Liver (tissue), 9 donors: ENCODE measurements around the gene LDAH. TPM values are rescaled to one million over a fixed set of nuclear protein-coding genes. Genes with fewer than 3 reads are reported as not detected.
A peak's percentile ranks its signal among the peaks of the same experiment; 100 is the strongest.

Source experiments
- DNase-seq: peaks from one replicate; pipeline ENCODE4 v3.0.0-alpha.2; 2017; ENCODE audit warnings: low spot score
- H3K27ac ChIP-seq, 2 donors: one replicate each; pipeline ENCODE4 v1.7.0; 2013; ENCODE audit warnings: inconsistent platforms in 2 of 2, low read length in 2 of 2, control low read depth in 1 of 2, low read depth in 1 of 2, mild to moderate bottlenecking in 1 of 2
- H3K27me3 ChIP-seq, 4 donors: one replicate each; pipeline versions ENCODE4 v1.6.1 to v1.7.0; 2013; ENCODE audit warnings: low read length in 3 of 4, inconsistent platforms in 1 of 4, mild to moderate bottlenecking in 1 of 4, moderate library complexity in 1 of 4; ENCODE audit not compliant: control insufficient read depth in 4 of 4, insufficient read depth in 4 of 4
- H3K36me3 ChIP-seq, 4 donors: one replicate each; pipeline versions ENCODE4 v1.6.1 to v1.7.0; 2013; ENCODE audit warnings: low read length in 3 of 4, mild to moderate bottlenecking in 3 of 4, low read depth in 1 of 4, moderate library complexity in 1 of 4; ENCODE audit not compliant: control insufficient read depth in 4 of 4, insufficient read depth in 3 of 4
- H3K4me1 ChIP-seq, 4 donors: one replicate each; pipeline versions ENCODE4 v1.6.1 to v1.7.0; 2013; ENCODE audit warnings: low read length in 3 of 4, mild to moderate bottlenecking in 3 of 4, moderate library complexity in 1 of 4; ENCODE audit not compliant: control insufficient read depth in 4 of 4, insufficient read depth in 4 of 4
- H3K4me3 ChIP-seq, 3 donors: one replicate each; pipeline versions ENCODE4 v1.6.1 to v1.7.0; 2013; ENCODE audit warnings: low read length in 3 of 3, control low read depth in 1 of 3, low read depth in 1 of 3, mild to moderate bottlenecking in 1 of 3
- H3K9ac ChIP-seq, 2 donors: one replicate each; pipeline ENCODE4 v1.7.0; 2013; ENCODE audit warnings: low read length in 2 of 2, mild to moderate bottlenecking in 2 of 2, moderate library complexity in 2 of 2, control low read depth in 1 of 2, low read depth in 1 of 2
- H3K9me3 ChIP-seq, 4 donors: one replicate each; pipeline versions ENCODE4 v1.6.1 to v1.7.0; 2013; ENCODE audit warnings: low read length in 3 of 4; ENCODE audit not compliant: control insufficient read depth in 4 of 4
- EGR1 ChIP-seq, 2 donors: IDR thresholded peaks; 2 replicates each; pipeline ENCODE4 v1.6.1; 2016 to 2018; ENCODE audit warnings: antibody characterized with exemption in 2 of 2, low read depth in 2 of 2
- FOXA1 ChIP-seq: IDR thresholded peaks from 2 replicates; pipeline ENCODE4 v1.6.1; 2016; ENCODE audit warnings: antibody characterized with exemption
- FOXA2 ChIP-seq: IDR thresholded peaks from 2 replicates; pipeline ENCODE4 v1.6.1; 2016; ENCODE audit warnings: antibody characterized with exemption
- HNF4A ChIP-seq, 2 donors: conservative IDR thresholded peaks; 2 replicates each; pipeline ENCODE4 v1.6.1; 2016; ENCODE audit warnings: antibody characterized with exemption in 2 of 2, mild to moderate bottlenecking in 2 of 2
- HNF4G ChIP-seq: IDR thresholded peaks from 2 replicates; pipeline ENCODE4 v1.6.1; 2016; ENCODE audit warnings: antibody characterized with exemption
- JUND ChIP-seq, 2 donors: IDR thresholded peaks; 2 replicates each; pipeline ENCODE4 v1.6.1; 2016; ENCODE audit warnings: antibody characterized with exemption in 2 of 2
- RXRA ChIP-seq, 2 donors: IDR thresholded peaks; 2 replicates each; pipeline ENCODE4 v1.6.1; 2017 to 2018; ENCODE audit warnings: antibody characterized with exemption in 2 of 2, mild to moderate bottlenecking in 1 of 2
- SP1 ChIP-seq: IDR thresholded peaks from 2 replicates; pipeline ENCODE4 v1.6.1; 2018; ENCODE audit warnings: antibody characterized with exemption, mild to moderate bottlenecking
- TAF1 ChIP-seq: conservative IDR thresholded peaks from 2 replicates; pipeline ENCODE4 v1.6.1; 2016; ENCODE audit warnings: antibody characterized with exemption, mild to moderate bottlenecking
- YY1 ChIP-seq: IDR thresholded peaks from 2 replicates; pipeline ENCODE4 v1.6.1; 2016; ENCODE audit warnings: antibody characterized with exemption, mild to moderate bottlenecking
- WGBS: extraction: QIAGEN DNeasy Blood & Tissue Kit; methylation state at CpG from one replicate; pipeline ENCODE4 v1.1.7; 2013; 5-methylcytosine and 5-hydroxymethylcytosine counted together
- polyA plus RNA-seq, 2 donors: library from polyadenylated mRNA; stranded (reverse) in 1 of 2; unstranded in 1 of 2; fragments of 200-250 nt in 1 of 2; fragments of >200 nt in 1 of 2; fragmentation: Nextera tagmentation in 1 of 2; extraction: Ambion mirVana in 1 of 2; gene quantifications; one replicate each; pipeline versions ENCODE4 v1.2.1 to v1.2.3, GENCODE V29; 2013 to 2015
- total RNA-seq, 2 donors: library from RNA; depleted of rRNA; stranded (reverse); fragments of >200 nt; gene quantifications; one replicate each; pipeline ENCODE4 v1.2.3, GENCODE V29; 2014
- TF ChIP-seq, protein P1 (sequence below): fragments of 150-350 bp; IDR thresholded peaks from 2 replicates; pipeline ENCODE4 v1.5.1; 2017; ENCODE audit warnings: improper control_type of control experiment, low read depth, low read length; ENCODE audit not compliant: missing input control
- TF ChIP-seq, protein P2 (sequence below): IDR thresholded peaks from 2 replicates; pipeline ENCODE4 v1.6.1; 2016; ENCODE audit warnings: antibody characterized with exemption
- TF ChIP-seq, protein P3 (sequence below): IDR thresholded peaks from 2 replicates; pipeline ENCODE4 v1.6.1; 2016; ENCODE audit warnings: antibody characterized with exemption
- TF ChIP-seq, protein P4 (sequence below): IDR thresholded peaks from 2 replicates; pipeline ENCODE4 v1.6.1; 2016; ENCODE audit warnings: antibody characterized with exemption
- donor health status: healthy.
- donor health status: healthy.
- donor health status: healthy.
- donor health status: healthy.
- donor health status: healthy.

LDAH gene
- total and polyA plus RNA-seq, 4 donors, result 5.8 to 17.7 (median 9.7) TPM

DNA sequence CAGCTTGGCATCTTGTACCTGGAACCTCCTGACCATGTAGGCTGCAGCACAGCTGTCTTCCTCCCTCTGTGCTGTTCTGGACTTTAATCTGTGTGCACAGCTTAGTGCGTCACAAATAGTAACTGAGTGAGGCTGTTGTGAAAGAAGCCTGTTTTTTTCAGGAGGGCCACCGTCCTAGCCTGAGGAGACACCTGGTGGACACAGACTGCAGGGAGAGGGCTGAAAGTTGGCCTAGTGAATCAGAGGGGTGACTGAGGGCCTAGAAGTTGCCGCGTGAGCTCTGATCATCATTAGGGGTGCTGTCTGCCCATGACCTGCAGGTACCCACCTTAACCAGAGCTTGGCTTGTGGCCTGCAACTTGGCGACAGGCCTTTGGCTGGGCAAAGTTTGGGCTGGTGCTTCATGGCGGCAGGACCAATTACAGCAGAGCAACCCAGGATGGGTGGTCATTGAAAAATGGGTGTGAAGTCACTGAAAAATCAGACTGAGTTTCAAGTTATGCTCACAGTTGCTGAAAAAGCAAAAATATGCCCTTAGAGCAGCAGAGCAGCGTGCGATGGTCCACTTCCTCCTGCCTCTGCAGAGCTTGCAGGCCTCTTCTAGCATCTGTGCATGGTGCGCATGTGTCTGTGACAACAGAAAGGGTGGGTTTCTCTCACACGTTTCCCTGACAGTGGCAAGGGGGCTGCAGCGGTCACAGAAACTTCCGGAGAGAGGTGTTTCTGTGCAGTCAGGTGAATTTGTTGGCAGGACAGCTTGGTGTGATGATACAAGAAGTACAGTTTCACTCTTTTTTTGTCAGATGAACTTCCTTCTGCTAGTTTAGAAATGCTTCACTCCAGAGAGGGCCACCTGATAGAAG lies 146.3 kb downstream of the LDAH start (continued):
- TF ChIP-seq, protein P1, sequence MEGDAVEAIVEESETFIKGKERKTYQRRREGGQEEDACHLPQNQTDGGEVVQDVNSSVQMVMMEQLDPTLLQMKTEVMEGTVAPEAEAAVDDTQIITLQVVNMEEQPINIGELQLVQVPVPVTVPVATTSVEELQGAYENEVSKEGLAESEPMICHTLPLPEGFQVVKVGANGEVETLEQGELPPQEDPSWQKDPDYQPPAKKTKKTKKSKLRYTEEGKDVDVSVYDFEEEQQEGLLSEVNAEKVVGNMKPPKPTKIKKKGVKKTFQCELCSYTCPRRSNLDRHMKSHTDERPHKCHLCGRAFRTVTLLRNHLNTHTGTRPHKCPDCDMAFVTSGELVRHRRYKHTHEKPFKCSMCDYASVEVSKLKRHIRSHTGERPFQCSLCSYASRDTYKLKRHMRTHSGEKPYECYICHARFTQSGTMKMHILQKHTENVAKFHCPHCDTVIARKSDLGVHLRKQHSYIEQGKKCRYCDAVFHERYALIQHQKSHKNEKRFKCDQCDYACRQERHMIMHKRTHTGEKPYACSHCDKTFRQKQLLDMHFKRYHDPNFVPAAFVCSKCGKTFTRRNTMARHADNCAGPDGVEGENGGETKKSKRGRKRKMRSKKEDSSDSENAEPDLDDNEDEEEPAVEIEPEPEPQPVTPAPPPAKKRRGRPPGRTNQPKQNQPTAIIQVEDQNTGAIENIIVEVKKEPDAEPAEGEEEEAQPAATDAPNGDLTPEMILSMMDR, result peak; percentile 80

DNA sequence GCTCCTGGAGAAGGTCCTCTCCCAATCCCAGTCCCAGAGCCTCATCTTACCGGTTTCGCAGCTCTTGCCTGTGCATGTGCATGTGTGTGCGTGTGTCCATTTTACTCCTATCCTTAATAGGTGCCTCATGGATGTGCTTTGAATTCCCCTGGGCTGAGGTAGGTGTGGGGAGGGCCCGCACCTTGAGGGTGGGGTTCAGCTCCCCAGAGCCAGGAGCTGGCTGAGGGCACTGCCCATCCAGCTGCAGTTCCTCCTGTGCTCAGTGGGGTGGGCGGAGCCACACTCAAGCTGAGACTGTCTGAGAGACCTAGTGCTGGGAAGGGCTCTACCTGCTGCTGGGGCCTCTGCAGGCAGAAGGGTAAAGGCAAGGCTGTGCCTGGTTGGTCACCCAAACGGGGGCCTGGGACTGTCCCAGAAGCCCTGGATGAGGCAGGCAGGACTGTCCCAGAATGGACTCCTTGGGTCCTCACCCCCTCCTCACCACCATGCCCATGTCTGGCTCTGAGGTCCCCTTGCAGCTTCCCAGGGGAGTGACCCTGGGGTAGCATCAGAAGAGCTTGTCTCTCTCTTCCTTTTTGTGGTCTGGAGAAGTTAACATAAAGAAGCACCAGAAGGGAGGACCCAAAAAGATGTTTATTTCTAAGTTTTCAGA lies 147.1 kb downstream of the LDAH start:
- Histone ChIP-seq H3K4me1 (peaks cover 21 to 41% (median 28%) of the 10 kb centered on the region in 4 donors), H3K9me3 (no peaks in the 10 kb centered on the region), H3K9ac (peak overlapping the region in 1 of 2 donors; percentile 18), H3K27ac (peak overlapping the region; percentile 78 to 87), H3K4me3 (no peak overlapping the region), H3K27me3 (no peaks in the 10 kb centered on the region), H3K36me3 (peaks cover 3% of the 10 kb centered on the region in 4 donors)
- WGBS, result 62% methylated on average over 6 of the region's 6 CpGs
- DNase-seq, result no peak
- TF ChIP-seq EGR1 (IDR thresholded peaks at IDR 0.05; ENCODE audit: low read depth in 2 of 2) (no peak), TAF1 (no peak), JUND (IDR thresholded peaks at IDR 0.05) (no peak), HNF4A (conservative IDR thresholded peaks at IDR 0.05) (no peak), FOXA2 (no peak), FOXA1 (no peak), SP1 (no peak), YY1 (no peak)
- TF ChIP-seq, protein P2, sequence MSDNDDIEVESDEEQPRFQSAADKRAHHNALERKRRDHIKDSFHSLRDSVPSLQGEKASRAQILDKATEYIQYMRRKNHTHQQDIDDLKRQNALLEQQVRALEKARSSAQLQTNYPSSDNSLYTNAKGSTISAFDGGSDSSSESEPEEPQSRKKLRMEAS, result no peak
- TF ChIP-seq, protein P3, sequence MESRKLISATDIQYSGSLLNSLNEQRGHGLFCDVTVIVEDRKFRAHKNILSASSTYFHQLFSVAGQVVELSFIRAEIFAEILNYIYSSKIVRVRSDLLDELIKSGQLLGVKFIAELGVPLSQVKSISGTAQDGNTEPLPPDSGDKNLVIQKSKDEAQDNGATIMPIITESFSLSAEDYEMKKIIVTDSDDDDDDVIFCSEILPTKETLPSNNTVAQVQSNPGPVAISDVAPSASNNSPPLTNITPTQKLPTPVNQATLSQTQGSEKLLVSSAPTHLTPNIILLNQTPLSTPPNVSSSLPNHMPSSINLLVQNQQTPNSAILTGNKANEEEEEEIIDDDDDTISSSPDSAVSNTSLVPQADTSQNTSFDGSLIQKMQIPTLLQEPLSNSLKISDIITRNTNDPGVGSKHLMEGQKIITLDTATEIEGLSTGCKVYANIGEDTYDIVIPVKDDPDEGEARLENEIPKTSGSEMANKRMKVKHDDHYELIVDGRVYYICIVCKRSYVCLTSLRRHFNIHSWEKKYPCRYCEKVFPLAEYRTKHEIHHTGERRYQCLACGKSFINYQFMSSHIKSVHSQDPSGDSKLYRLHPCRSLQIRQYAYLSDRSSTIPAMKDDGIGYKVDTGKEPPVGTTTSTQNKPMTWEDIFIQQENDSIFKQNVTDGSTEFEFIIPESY, result no peak

DNA sequence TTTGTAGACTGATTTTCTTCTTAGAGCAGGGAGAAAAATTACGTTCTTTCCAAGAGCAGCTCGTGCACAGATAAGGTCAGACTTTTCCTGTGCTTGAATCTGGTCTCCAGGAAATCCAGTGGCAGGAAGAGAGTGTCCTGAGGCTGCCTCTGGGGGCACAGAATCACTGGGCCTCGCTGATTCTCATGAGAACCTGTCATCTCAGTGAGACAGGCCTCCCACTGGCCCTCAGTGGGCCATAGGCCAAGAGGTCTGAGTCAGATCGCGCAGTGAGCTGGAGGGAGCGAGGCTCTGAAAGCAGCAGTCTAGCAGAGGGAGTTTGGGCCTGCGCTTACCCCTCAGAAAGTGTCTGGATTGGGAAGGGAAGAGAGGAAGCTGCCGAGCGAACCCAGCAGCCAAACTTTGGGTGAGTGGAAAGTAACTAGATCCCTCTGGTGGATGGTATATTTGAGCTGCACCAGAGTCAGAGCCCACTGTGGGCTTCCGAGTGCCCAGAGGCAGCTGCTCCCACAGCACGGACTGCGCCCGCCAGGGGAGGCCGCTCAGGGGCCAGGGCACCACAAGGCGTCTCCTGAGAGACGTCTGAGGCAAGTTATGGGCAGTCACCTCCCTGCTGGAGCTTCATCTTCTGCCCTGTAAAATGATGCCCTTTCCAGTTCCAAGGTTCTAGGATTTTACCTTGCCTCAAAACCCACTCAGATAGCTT lies 147.8 kb downstream of the LDAH start:
- peak overlapping the region; percentile 78 to 87 for H3K27ac ChIP-seq
- WGBS, result 76% methylated on average over 16 of the region's 16 CpGs
- H3K9ac ChIP-seq, result peak overlapping the region in 1 of 2 donors; percentile 18
- TF ChIP-seq, protein P3, result no peak
- TF ChIP-seq, protein P1, result no peak
- TF ChIP-seq YY1 (no peak), RXRA (IDR thresholded peaks at IDR 0.05) (no peak), JUND (IDR thresholded peaks at IDR 0.05) (no peak), HNF4G (no peak)
- TF ChIP-seq, protein P4, sequence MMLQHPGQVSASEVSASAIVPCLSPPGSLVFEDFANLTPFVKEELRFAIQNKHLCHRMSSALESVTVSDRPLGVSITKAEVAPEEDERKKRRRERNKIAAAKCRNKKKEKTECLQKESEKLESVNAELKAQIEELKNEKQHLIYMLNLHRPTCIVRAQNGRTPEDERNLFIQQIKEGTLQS, result no peak

More for the DNA sequence above, 147.8 kb downstream of the LDAH start:
- DNase-seq, result no peak
- peaks cover 21 to 41% (median 28%) of the 10 kb centered on the region in 4 donors for H3K4me1 ChIP-seq
- H3K27me3 ChIP-seq, result no peaks in the 10 kb centered on the region
- H3K4me3 ChIP-seq, result no peak overlapping the region
- H3K9me3 ChIP-seq, result no peaks in the 10 kb centered on the region
- H3K36me3 ChIP-seq, result peaks cover 3% of the 10 kb centered on the region in 4 donors
